ENCODE measurements around the gene CCL22. TPM values are rescaled to one million over a fixed set of nuclear protein-coding genes. Genes with fewer than 3 reads are reported as not detected.

The CCL22 gene
- total and polyA plus RNA-seq, 2 donors (not counting 3 experiments of a cell fraction or from before 2014, with no cell fraction given): not detected

GRCh38 chr16:57412584-57412983 lies 54.0 kb downstream of the CCL22 start:
- TF ChIP-seq POLR2A (IDR thresholded peaks at IDR 0.05; ENCODE audit: low read depth, low read length) (no peak), EZH2 (IDR thresholded peaks at IDR 0.05; ENCODE audit: borderline replicate concordance, low read depth, low read length, severe bottlenecking) (no peak), MAX (IDR thresholded peaks at IDR 0.05; ENCODE audit: insufficient read depth, insufficient read length) (no peak), POLR2AphosphoS5 (IDR thresholded peaks at IDR 0.05; ENCODE audit: insufficient read depth, low read depth, low read length) (no peak), CTCF (IDR thresholded peaks at IDR 0.05; ENCODE audit: extremely low read depth in 1 of 2, insufficient read depth in 1 of 2, low read depth in 1 of 2, low read length in 2 of 2) (no peak), GATA2 (IDR thresholded peaks at IDR 0.05; ENCODE audit: insufficient read depth, insufficient read length, low read depth, low read length) (no peak), FOS (IDR thresholded peaks at IDR 0.05; ENCODE audit: borderline replicate concordance, insufficient read depth, low read length) (no peak), MYC (IDR thresholded peaks at IDR 0.05; ENCODE audit: low read depth, low read length) (no peak), JUN (IDR thresholded peaks at IDR 0.05; ENCODE audit: borderline replicate concordance, insufficient read depth, insufficient read length, low read depth) (no peak)
- no peak overlapping the region for H3K4me2 ChIP-seq (ENCODE audit: insufficient read depth, low read length)
- ChIA-PET CTCF (interaction anchor here (1.2 to 16.2 kb wide), 3 partner anchors 8 to 108 kb away, joined by 3 to 507 read pairs (median 5); partner anchors contain the start of gene CCL17), POLR2A (no interaction called here)
- DNase-seq (ENCODE audit: low read depth, low spot score) (no peak), FAIRE-seq (no peak)
- H3K4me1 ChIP-seq (ENCODE audit: control insufficient read depth, extremely low read depth, insufficient read depth, low read length): peaks cover 13% of the 10 kb centered on the region
- no peak overlapping the region for H2AFZ ChIP-seq (ENCODE audit: low read depth, low read length)
- no peak overlapping the region for H3K4me3 ChIP-seq (replicated peaks in 1 of 3; ENCODE audit: insufficient read depth in 1 of 3, low read depth in 1 of 3, low read length in 3 of 3)
- no peaks in the 10 kb centered on the region for H3K27me3 ChIP-seq (ENCODE audit: control insufficient read depth in 2 of 2, insufficient read depth in 2 of 2, low read length in 2 of 2)
- no peaks in the 10 kb centered on the region for H3K36me3 ChIP-seq (ENCODE audit: control insufficient read depth in 2 of 2, extremely low read depth in 1 of 2, insufficient read depth in 2 of 2, low read length in 2 of 2)
- H4K20me1 ChIP-seq (replicated peaks; ENCODE audit: control insufficient read depth, extremely low read depth, insufficient read depth, low read length): no peaks in the 10 kb centered on the region
- no peaks in the 10 kb centered on the region for H3K79me2 ChIP-seq (ENCODE audit: control insufficient read depth, insufficient read depth, low read length)
- H3K9ac ChIP-seq (replicated peaks; ENCODE audit: extremely low read depth, insufficient read depth, low read length): no peak overlapping the region
- dilution Hi-C loops (cut with MboI; ENCODE audit: extremely low pct_ligation_motif_present, low sequenced_read_pairs) (loop anchor here (25.0 kb wide), 1 partner anchor 100 kb away; no protein-coding TSS in a partner anchor), intact Hi-C loops (cut with micrococcal nuclease) (no loop called here)
- no peaks in the 10 kb centered on the region for H3K9me3 ChIP-seq (replicated peaks; ENCODE audit: control insufficient read depth, insufficient read depth, low read length)
- H3K9me1 ChIP-seq (replicated peaks; ENCODE audit: control insufficient read depth, extremely low read depth, insufficient read depth, low read length): no peaks in the 10 kb centered on the region
- no peak overlapping the region for H3K27ac ChIP-seq (ENCODE audit: insufficient read depth, low read depth, low read length)
- no TSS peak for BruUV-seq (replicated peaks)
